CD4-positive, alpha-beta T cell (primary cell): ENCODE data around the gene FSHR. TPM values are rescaled to one million over a fixed set of nuclear protein-coding genes. Genes with fewer than 3 reads are reported as not detected.

Experiments
- ATAC-seq: fragments of 200-7000 bp; cut with Tn5 transposase; one replicate; pipeline ENCODE4 v1.10.0; 2022; ENCODE audit warnings: mild to moderate bottlenecking; ENCODE audit not compliant: poor library complexity
- CTCF ChIA-PET: fragments of 350-600 bp; sonication (Branson Sonifier 250); formaldehyde crosslinking; loops from one replicate; lab custom pipeline; 2021; ENCODE audit warnings: antibody characterized with exemption, inconsistent platforms; lab: Charles Lee
- POLR2A ChIA-PET: fragments of 350-600 bp; sonication (Branson Sonifier 250); formaldehyde crosslinking; loops from one replicate; lab custom pipeline; 2021; ENCODE audit warnings: antibody characterized with exemption, inconsistent platforms; lab: Charles Lee
- DNase-seq, 14 experiments: peaks; one replicate each; pipeline ENCODE4 v3.0.0-alpha.2; 2013 to 2020; ENCODE audit warnings: mixed read lengths in 2 of 14
- H3K27ac ChIP-seq, 2 donors: one replicate each; pipeline versions ENCODE4 v1.5.1 to v1.7.0; 2013; ENCODE audit warnings: low read length in 2 of 2, low read depth in 1 of 2, mild to moderate bottlenecking in 1 of 2
- H3K27me3 ChIP-seq, 2 experiments: 1 replicate in 1 of 2; 2 replicates in 1 of 2; pipeline versions ENCODE4 v1.6.1 to v1.7.0; 2013; ENCODE audit warnings: low read length in 2 of 2, control low read depth in 1 of 2, mild to moderate bottlenecking in 1 of 2, moderate library complexity in 1 of 2; ENCODE audit not compliant: insufficient read depth in 2 of 2, control insufficient read depth in 1 of 2
- H3K36me3 ChIP-seq: one replicate; pipeline ENCODE4 v1.6.1; 2013; ENCODE audit warnings: low read length, control low read depth; ENCODE audit not compliant: insufficient read depth
- H3K4me1 ChIP-seq: one replicate; pipeline ENCODE4 v1.6.1; 2013; ENCODE audit warnings: low read length, control low read depth; ENCODE audit not compliant: insufficient read depth
- H3K4me3 ChIP-seq: one replicate; pipeline ENCODE4 v1.5.1; 2013; ENCODE audit warnings: mild to moderate bottlenecking, low read length, moderate library complexity
- H3K9me3 ChIP-seq, 2 experiments: 1 replicate in 1 of 2; 2 replicates in 1 of 2; pipeline versions ENCODE4 v1.6.1 to v1.7.0; 2013; ENCODE audit warnings: low read length in 2 of 2, mild to moderate bottlenecking in 2 of 2, control low read depth in 1 of 2, moderate library complexity in 1 of 2; ENCODE audit not compliant: control insufficient read depth in 1 of 2, insufficient read depth in 1 of 2
- H3K27ac Mint-ChIP-seq: one replicate; pipeline ENCODE4 v1.8.0; 2020; ENCODE audit warnings: mixed read lengths
- H3K27me3 Mint-ChIP-seq: one replicate; pipeline ENCODE4 v1.8.0; 2021; ENCODE audit warnings: mixed read lengths
- H3K36me3 Mint-ChIP-seq: one replicate; pipeline ENCODE4 v1.8.0; 2021; ENCODE audit warnings: low read depth, mixed read lengths
- H3K4me1 Mint-ChIP-seq: one replicate; pipeline ENCODE4 v1.8.0; 2021; ENCODE audit warnings: low read depth, mixed read lengths
- H3K4me3 Mint-ChIP-seq: one replicate; pipeline ENCODE4 v1.8.0; 2020; ENCODE audit warnings: mild to moderate bottlenecking, mixed read lengths
- H3K9me3 Mint-ChIP-seq: one replicate; pipeline ENCODE4 v1.8.0; 2020; ENCODE audit warnings: mixed read lengths
- CTCF ChIP-seq: fragments of 200-600 bp; IDR thresholded peaks from one replicate; pipeline ENCODE4 v1.8.0; 2022; ENCODE audit warnings: antibody characterized with exemption, mild to moderate bottlenecking
- intact Hi-C, 2 experiments: fragments of 100-400 bp; cut with DNase I in 1 of 2; cut with micrococcal nuclease in 1 of 2; formaldehyde crosslinking; loops; one replicate each; pipeline versions ENCODE4 v1.15.1 to v1.9.0; 2023 to 2025; cut with DNase I, micrococcal nuclease
- total RNA-seq, 174 experiments: library from RNA in 2 of 174; stranded (reverse) in 2 of 174; gene quantifications; one replicate each; pipeline ENCODE4 v1.2.3 and lab custom pipeline; 2021 to 2026

The FSHR gene
- total RNA-seq, 2 experiments from 2014 or later = not detected

- Histone ChIP-seq H3K27ac (no peak overlapping the region), H3K9me3 (no peaks in the 10 kb centered on the region), H3K27me3 (no peaks in the 10 kb centered on the region), H3K4me1 (no peaks in the 10 kb centered on the region), H3K4me3 (no peak overlapping the region), H3K36me3 (no peaks in the 10 kb centered on the region)
- DNase-seq = no peak
- Mint-ChIP-seq H3K27me3 (no peaks in the 10 kb centered on the region), H3K4me1 (no peaks in the 10 kb centered on the region), H3K9me3 (peaks cover 3% of the 10 kb centered on the region), H3K27ac (no peak overlapping the region), H3K36me3 (no peaks in the 10 kb centered on the region), H3K4me3 (no peak overlapping the region)
- no peak for TF ChIP-seq CTCF
- ChIA-PET POLR2A (no interaction called here), CTCF (no interaction called here)
- intact Hi-C loops = no loop called here
- ATAC-seq = no peak
Observed at GRCh38 chr2:48927355-48927754, 227.0 kb downstream of the FSHR start.

- Mint-ChIP-seq H3K4me3 (no peak overlapping the region), H3K9me3 (peaks cover 7% of the 10 kb centered on the region), H3K4me1 (no peaks in the 10 kb centered on the region), H3K27me3 (no peaks in the 10 kb centered on the region), H3K36me3 (no peaks in the 10 kb centered on the region), H3K27ac (no peak overlapping the region)
- Histone ChIP-seq H3K27me3 (no peaks in the 10 kb centered on the region), H3K9me3 (peaks cover 0 to 7% of the 10 kb centered on the region in 2 experiments), H3K4me1 (no peaks in the 10 kb centered on the region), H3K36me3 (no peaks in the 10 kb centered on the region), H3K4me3 (no peak overlapping the region), H3K27ac (no peak overlapping the region)
- intact Hi-C loops = no loop called here
- TF ChIP-seq CTCF = no peak
- ATAC-seq (no peak), DNase-seq (no peak)
- ChIA-PET POLR2A (no interaction called here), CTCF (no interaction called here)
Observed at GRCh38 chr2:48915884-48916283, 238.4 kb downstream of the FSHR start.

GRCh38 chr2:48915227-48915626, 239.1 kb downstream of the FSHR start:
- CTCF ChIA-PET = no interaction called here
- no peak overlapping the region for H3K27ac Mint-ChIP-seq
- Histone ChIP-seq H3K9me3 (peaks cover 0 to 7% of the 10 kb centered on the region in 2 experiments), H3K27ac (no peak overlapping the region), H3K27me3 (no peaks in the 10 kb centered on the region), H3K36me3 (no peaks in the 10 kb centered on the region), H3K4me3 (no peak overlapping the region), H3K4me1 (no peaks in the 10 kb centered on the region)
- H3K4me3 Mint-ChIP-seq = no peak overlapping the region
- no peak for TF ChIP-seq CTCF
- no peaks in the 10 kb centered on the region for H3K27me3 Mint-ChIP-seq
- H3K9me3 Mint-ChIP-seq = peaks cover 5% of the 10 kb centered on the region
- ATAC-seq (no peak), DNase-seq (no peak)
- no peaks in the 10 kb centered on the region for H3K4me1 Mint-ChIP-seq
- H3K36me3 Mint-ChIP-seq = no peaks in the 10 kb centered on the region
- POLR2A ChIA-PET = no interaction called here
- intact Hi-C loops = no loop called here
